ENCODE measurements around the gene MEIOC.
A peak's percentile ranks its signal among the peaks of the same experiment; 100 is the strongest.
"Not testable (repeated sequence)": the region's sequence is repeated elsewhere in the genome, so short reads cannot be mapped to it uniquely, and the experiment has no call there.

The MEIOC gene

GRCh38 chr17:44647736-44648135 lies 8.5 kb upstream of the MEIOC start:
- DNase-seq (ENCODE audit: low read depth, low spot score): no peak

- DNase-seq (ENCODE audit: low read depth, low spot score): no peak
Observed at GRCh38 chr17:44648963-44649362, 7.3 kb upstream of the MEIOC start.

GRCh38 chr17:44651228-44651627 lies 5.0 kb upstream of the MEIOC start:
- DNase-seq (ENCODE audit: low read depth, low spot score): no peak

- no peak for DNase-seq (ENCODE audit: low read depth, low spot score)
Observed at GRCh38 chr17:44652727-44653126, 3.5 kb upstream of the MEIOC start.

GRCh38 chr17:44653384-44653783 lies 2.9 kb upstream of the MEIOC start:
- DNase-seq (ENCODE audit: low read depth, low spot score): no peak

DNA sequence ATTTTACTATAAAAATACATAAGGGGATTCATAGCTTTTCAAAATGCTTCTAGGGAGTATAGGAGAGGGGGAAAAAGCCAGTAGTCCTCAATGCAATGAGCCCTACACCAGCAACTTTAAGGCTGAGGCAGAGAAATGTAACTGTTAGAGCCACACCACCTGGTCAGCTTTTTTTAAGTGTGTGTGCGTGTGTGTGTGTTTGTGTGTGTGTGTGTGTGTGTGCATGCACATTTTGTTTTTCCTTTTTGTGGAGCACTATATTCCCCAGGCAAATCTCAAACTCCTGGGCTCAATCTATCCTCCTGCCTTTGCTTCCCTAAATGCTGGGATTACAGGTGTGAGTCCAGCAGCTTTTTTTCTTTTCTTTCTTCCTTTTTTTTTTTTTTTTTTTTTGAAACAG lies 2.3 kb upstream of the MEIOC start:
- DNase-seq (ENCODE audit: low read depth, low spot score): no peak

DNA sequence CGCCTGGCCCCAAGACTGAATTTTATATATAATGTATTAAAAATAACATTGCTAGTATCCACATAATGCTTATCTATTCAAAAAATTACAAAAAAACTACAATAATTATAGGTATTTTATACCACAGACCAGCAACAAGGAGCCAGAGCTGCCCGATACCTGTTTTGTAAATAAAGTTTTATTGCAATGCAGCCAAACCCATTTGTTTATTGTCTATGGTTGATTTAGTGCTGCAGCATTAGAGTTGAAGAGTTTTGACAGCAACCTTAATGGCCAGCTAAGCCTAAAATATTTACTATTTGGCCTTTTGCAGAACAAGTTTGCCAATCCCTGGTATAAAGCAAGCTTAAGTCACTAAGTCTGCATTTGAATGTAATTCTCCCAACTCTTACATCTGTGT lies 5.6 kb downstream of the MEIOC start:
- DNase-seq (ENCODE audit: low read depth, low spot score): no peak

- no peak for DNase-seq (ENCODE audit: low read depth, low spot score)
Observed at GRCh38 chr17:44663095-44663494, 6.8 kb downstream of the MEIOC start.

DNA sequence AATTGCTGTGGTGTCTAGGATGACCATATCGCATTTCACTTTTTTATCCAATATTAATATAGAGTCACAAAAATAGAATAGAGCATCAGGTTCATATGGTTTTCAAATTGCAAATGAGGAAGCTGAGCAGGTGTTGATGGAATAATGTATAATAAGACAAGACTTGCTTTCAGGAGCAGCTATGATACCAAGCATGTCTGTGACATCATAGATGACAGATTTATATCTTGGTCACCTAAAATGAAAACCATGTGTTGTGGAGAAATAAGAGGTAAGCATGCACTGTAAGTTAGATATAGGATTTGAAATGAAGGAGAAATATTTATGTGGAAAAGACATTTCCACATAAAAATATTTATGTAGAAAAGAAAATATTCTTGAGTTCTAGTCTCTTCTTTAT lies 8.6 kb downstream of the MEIOC start:
- DNase-seq (ENCODE audit: low read depth, low spot score): no peak

GRCh38 chr17:44666006-44666405 lies 9.7 kb downstream of the MEIOC start:
- DNase-seq (ENCODE audit: low read depth, low spot score): no peak

DNA sequence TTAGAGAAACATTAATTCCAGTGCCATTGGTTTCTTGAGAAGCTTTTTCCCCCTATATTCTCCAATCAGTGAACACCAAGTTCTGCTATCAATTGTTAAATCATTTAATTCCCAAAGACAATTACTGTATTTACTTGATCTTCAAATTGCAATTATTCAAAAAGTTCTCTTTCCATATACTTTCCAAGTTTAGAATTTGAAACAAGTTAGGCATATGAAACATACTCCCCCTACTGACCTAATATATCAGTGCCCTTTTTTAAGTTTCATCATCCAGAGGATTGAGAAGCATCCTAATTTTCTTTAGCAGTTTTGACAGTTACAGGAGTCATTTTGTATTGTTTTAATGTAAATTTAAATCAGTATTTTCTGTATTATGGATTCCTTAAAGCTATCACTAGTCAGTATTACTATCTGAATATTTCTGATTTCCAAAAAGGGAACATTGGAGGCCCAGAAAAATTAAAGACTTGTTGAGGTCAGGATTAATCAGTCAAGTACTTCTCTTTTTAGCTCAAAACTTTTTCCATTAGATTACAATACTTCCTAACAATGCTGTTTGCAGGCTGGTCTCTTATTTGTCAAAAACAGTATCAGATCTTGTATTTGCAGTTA lies 16.3 kb downstream of the MEIOC start:
- no peak for DNase-seq (ENCODE audit: low read depth, low spot score)

DNA sequence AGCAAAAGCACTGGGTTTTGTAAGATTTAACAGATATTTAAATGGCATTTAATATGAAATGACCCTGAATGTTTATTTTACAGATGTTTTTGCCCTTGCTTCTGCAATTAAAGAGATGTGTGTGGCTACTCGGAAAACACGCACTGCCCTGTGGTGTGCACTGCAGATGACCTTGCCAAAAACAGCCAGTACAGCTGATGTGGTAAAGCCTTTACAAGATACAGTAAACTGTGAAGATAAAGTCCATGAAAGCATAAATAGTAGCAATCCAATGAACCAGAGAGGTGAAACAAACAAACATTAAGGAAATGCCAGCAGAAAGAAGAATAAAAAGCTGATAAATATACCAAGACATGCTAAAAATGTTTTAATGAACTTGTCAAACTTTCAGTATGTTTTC lies 17.6 kb downstream of the MEIOC start:
- DNase-seq (ENCODE audit: low read depth, low spot score): no peak

- DNase-seq (ENCODE audit: low read depth, low spot score): no peak
Observed at GRCh38 chr17:44677136-44677535, 20.9 kb downstream of the MEIOC start.

DNA sequence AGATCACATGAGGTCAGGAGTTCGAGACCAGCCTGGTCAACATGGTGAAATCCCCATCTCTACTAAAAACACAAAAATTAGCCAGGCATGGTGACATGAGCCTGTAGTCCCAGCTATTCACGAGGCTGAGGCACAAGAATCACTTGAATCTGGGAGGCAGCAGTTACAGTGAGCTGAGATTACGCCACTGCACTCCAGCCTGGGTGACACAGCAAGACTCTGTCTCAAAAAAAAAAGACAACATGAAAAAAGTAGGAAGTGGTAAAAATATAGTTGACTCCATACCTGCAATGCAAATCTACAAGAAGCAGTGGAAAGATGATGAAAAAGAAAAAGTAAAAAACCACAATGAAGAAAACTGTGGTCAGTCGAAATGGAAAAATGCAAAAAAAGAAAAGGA lies 27.0 kb downstream of the MEIOC start:
- DNase-seq (ENCODE audit: low read depth, low spot score): not testable (repeated sequence)

- no peak for DNase-seq (ENCODE audit: low read depth, low spot score)
Observed at GRCh38 chr17:44687756-44688155, 31.5 kb downstream of the MEIOC start.

- DNase-seq (ENCODE audit: low read depth, low spot score): no peak
Observed at GRCh38 chr17:44688200-44688599, 31.9 kb downstream of the MEIOC start.

DNA sequence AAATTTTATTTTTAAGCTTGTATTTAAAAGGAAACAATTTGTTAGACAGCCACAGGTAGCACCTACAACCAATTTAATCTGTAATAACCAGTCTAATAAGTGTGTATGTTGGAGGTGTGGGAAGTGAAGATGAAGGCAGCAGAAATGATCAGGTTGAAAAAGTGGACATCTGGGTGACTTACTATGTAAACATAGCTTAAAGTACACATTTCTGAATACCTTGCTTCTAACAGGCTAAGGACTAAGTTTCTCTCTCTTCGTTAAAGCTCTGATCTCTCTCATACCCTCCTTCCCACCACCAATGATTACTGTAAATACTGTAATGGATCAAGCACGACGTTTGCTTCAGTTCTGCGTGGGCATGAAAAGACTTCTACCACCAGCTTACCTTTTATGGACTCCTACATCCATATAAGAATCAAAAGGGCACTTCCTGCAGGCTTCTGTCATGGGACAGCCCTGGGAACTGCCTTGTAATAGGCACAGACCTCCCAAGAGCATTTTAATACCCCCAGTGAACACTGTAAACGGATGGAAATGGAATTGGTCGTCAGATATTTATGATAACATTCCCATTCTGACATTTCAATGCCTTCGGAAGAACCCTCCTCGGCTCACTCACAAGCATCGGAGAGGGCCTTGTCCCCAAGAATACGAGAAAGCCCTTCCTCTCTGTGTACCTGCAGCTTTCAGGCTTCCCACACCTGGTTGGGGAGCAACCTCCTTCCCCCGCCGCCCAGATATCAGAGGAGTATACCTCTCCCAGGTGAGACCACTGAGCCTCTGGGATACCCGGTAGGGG lies 32.6 kb downstream of the MEIOC start:
- no peak for DNase-seq (ENCODE audit: low read depth, low spot score)

GRCh38 chr17:44689477-44690217 lies 33.4 kb downstream of the MEIOC start, which contains the start of gene CCDC43:
Gene CCDC43, minus strand, starts transcription at chr17:44689776. Its CDS starts 23 bp downstream, at chr17:44689753.
- DNase-seq (ENCODE audit: low read depth, low spot score): peak; percentile 65

DNA sequence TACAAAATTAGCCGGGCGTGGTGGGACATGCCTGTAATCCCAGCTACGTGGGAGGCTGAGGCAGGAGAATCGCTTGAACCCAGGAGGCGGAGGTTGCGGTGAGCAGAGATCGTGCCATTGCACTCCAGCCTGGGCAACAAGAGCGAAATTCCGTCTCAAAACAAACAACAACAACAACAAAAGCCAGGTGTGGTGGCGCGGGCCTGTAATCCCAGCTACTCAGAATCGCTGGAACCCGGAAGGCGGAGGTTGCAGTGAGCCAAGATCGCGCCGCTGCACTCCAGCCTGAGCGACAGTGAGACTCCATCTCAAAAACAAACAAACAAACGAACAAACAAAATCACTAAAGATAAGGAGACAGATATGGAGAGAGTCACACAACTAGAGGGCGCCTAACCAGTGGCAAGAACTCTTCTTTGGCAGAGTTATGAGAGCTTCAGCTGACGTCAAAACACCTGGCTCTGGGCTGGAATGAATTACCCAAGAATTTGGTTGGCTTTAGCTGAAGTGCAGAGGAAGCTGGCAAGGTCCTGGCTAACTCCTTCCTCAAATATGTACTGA lies 34.6 kb downstream of the MEIOC start:
- DNase-seq (ENCODE audit: low read depth, low spot score): not testable (repeated sequence)

GRCh38 chr17:44693609-44694008 lies 37.3 kb downstream of the MEIOC start:
- no peak for DNase-seq (ENCODE audit: low read depth, low spot score)

- DNase-seq (ENCODE audit: low read depth, low spot score): not testable (repeated sequence)
Observed at GRCh38 chr17:44700288-44700687, 44.0 kb downstream of the MEIOC start.

GRCh38 chr17:44707755-44708400 lies 51.6 kb downstream of the MEIOC start:
- DNase-seq (ENCODE audit: low read depth, low spot score): no peak
